DMS 273 (cell line): ENCODE measurements around the gene ANKRD44.

Experiments used
- DNase-seq: peaks from one replicate; lab custom pipeline; 2025; ENCODE audit not compliant: unreplicated experiment; lab: John Stamatoyannopoulos, UW

ANKRD44 gene

DNA sequence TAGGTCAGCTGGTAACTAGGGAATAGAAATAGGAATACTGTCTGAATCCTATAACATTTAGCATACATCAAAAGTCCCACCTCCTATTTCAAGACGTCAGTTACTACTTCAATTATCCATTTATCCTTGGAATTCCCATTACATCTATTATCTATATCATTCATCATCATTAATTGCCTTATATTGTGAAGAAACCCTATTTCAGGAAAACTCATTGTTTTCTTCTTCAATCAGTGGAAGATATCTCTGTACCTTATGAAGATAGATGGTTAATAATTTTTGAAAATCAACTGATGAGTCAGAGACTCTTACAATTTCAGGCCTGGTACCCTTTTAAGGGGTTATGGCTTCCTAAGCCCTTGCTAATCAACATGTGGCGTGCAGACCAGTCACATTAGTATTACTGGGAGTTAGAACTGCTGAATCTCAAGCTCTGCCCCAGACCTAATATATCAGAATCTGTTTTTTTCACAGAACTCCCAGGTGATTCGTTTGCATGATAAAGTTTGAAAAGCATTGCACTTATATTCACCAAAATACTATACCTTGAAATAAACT, 314.7 kb downstream of the ANKRD44 start:
- no peak for DNase-seq

DNA sequence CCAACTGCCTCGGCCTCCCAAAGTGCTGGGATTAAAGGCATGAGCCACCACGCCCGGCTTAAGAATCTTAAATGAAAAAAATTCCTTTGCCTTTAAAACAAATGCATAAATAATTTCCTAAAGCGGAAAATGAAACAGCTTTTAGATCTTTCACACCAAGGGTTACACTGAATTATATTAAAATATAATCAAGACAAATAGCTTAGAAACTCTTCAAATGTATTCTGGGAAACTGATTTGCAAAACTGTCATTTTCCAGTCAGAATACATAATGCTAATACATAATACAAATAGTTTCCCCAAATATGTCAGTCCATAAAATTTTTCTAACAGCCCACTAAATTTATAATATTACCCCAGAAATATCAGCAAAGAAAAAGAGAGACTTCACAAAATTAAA, 315.8 kb downstream of the ANKRD44 start:
- no peak for DNase-seq

DNA sequence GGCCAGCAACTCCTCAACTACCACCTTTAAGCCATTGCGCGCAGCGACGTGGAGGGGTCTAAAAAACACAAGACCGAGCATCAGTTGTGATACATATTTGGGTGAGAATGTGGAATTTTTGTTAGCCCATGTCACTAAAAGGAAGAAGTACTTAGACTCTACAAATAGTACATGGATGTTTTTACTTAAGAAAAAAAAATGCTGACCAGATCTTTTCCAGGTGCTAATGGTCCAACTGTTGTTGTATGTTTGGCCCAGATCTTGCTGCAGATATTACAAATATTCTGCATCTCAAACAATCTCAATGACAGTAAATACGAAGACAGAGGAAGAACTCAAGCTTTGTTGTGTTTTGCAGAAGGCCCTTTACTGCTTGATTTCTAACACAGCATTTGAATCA, 317.0 kb downstream of the ANKRD44 start:
- DNase-seq, result no peak

DNA sequence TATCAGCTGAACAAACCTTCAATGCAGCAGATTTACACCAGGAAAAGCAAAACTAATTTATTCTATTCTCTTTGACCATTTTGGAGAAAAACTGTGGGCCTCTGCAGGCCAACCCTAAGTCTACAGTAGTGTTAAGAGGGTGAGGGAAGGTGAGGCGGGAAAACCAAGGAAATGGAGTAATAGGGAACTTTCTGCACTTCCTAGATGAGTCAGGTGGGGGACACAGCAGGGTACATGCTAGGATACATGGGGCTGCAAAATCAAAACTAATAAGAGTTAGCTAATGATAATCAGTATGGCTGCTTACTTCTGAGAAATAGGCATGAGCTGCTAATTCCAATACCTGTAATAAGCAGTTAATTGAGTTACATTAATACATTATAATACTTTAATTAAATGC, 318.1 kb downstream of the ANKRD44 start:
- no peak for DNase-seq

DNA sequence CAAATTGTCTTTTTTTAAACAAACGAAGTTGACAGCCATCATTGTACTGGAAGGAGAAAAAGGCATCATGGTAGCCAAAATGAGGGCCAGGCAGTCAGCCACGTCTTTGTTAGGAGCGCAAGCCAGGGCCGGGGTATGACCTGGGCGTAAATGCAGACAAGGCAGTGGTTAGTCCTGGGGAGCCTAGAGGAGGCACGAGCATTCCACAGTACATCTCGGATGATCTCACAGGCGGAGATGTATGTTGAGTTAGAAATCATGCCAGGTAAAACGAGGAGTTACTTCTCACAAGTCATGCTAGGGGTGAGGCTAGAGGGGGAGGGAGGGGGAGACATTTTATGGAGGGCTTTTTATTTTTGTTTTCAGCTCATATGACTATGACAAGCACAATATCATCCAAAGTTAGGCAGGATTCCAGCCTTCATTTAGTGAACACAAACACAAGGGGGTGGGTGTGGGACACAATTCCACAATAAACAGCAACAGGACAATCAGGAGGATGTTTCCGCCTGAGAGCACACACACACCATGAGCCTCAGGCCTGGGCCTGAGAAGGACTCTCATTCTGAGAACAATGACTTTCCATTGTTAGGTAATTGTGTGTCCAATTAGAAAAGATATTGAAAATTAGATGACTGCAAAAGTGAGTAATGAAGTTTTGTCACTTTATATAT, 319.7 kb downstream of the ANKRD44 start:
- DNase-seq, result no peak

DNA sequence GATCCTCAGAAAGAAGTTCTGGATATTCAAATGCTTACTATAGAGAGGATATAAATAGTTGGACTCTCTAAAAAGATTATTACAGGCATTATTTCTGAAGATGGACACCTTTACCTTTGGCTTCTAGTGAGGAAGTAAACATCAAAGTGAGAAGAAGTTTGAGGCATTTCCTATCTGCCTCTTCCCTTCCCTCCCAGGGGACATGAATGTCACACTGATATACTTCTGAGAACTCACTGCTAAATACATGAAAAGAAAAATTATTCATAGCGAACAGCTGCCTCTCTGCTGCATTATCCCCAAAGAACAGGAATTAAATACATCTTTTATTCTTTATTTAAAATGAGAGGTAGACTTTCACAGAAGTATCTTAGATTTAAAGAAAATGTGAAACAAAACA, 320.5 kb downstream of the ANKRD44 start:
- DNase-seq, result no peak

DNA sequence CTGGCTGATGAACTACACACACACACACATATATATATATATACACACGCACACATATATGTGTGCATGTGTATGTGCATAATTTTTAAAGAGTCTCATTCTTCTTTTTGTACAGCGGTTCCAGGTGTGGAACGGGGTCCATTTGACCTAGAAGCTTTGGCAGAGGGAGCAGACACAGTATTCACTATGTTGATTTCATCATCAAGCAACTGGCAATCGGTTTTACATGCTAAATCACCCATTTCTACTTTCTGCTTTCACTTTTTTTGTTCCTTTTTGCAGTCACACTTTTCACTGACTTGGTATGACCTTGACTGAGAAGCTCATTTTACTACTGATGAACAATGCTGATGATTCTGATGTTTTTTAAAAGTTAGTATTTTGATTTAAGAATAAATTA, 321.1 kb downstream of the ANKRD44 start:
- no peak for DNase-seq

DNA sequence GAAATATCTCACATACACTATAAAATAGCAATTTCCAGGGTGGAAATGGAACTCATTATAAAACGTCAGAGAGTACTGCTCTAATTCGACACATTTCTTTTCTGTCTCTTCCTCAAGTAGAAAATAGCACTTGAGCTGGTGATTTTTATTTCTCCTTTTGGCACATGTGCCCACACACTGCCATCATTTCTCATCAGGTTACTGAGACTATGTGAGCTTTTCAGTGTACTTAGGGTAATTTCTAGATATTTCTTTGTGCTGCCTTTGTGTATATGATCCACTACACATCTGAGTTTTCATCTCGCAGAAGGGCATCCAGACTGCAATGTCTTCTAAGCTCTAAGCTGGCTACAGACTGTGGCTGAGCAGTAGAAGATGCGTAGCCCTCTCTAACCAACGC, 321.9 kb downstream of the ANKRD44 start:
- peak; percentile 29 for DNase-seq

DNA sequence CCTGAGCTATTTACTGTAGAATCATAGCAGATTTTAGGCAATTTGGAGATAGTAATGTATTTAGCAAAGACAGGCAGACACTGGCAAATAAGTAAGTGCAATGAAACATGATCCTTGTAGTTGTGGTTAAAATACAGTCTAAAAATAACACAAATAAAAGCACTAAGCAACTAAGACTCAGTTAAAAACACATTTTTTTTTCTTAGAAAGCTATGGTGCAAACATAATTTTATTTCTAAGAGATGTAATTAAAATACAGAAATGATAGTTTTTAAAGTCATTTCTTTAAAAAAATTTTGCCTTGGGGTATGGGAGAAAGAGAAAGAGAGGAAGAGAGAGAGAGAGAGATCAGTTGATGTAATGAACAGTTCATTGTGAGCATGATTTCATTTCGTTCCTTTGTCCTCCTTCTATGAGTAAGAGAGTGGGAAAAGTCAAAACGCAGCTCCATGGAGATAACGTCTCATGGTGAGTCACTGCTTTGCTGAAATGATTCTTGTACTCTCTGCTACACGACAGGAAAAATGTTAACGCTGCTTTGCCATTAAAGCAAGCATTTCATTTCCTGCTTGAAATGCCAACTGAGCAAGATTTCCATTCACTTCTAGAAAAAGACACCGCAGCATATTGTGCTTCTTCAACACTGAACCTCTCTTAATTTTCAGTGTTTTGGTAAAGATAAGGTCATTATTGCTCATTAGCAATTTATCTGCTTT, 322.8 kb downstream of the ANKRD44 start:
- peak; percentile 75 for DNase-seq

DNA sequence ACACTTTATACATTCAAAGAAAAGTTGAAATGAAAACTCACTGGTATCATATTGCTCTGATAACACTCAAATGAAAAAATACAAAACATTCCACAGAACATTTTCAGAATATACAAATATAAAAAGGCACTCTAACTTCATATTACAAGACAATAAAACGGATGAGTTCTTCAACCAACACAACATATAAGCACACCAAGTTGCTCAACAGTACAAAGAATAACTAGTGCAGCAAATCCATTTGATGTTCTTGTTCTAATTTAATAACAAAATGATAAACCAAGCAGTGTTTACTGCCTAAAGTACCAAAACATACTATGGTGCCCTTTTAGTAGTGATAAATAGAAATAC, 323.3 kb downstream of the ANKRD44 start:
- DNase-seq, result peak; percentile 41

DNA sequence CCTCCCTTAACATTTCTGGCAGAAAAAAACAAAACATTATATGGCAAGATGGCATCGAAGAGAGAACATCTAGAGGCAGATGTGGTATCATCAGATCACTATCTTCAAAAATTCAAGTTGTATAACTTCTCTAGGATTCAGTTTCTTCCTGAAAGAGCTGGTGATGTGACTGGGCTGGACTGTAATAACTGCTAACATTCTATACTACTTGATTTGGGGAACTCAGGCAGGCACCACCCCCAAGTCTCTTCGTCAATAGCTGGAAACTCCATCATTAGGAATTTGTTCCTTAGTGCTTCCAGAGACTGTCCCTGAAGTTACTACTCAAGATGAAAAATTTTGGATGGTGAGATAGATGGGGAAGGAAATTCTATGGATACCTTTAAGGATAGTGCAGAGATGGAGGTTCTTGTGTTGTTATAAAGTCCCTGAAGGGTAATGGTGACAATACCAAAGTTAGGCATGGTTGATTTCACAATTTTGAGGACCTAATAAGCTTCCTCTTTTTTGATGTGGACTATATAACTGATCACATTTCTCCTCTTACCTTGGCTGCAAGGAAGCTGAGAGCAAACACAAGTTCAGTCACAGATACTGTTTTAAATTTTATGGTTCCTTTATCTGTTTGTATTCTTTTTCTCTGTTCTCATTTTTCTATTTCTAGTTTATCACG, 324.9 kb downstream of the ANKRD44 start:
- DNase-seq, result no peak

DNA sequence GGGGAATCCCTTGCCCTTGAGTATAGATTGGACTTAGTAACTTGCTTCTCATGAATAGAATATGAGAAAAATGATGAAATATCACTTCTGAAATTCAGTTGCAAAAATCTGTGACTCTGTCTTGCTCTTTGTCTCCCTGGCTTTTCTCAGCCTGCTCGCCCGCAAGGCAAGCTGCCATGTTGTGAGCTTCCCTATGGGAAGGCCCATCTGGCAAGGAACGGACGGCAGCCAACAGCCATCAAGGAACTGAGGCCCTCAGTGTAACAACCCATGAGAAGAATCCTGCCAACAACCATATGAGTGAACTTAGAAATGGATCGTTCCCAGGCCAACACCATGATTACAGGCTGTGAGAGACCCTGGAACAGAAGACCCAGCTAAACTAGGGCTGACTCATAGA, 325.7 kb downstream of the ANKRD44 start:
- peak; percentile 15 for DNase-seq

DNA sequence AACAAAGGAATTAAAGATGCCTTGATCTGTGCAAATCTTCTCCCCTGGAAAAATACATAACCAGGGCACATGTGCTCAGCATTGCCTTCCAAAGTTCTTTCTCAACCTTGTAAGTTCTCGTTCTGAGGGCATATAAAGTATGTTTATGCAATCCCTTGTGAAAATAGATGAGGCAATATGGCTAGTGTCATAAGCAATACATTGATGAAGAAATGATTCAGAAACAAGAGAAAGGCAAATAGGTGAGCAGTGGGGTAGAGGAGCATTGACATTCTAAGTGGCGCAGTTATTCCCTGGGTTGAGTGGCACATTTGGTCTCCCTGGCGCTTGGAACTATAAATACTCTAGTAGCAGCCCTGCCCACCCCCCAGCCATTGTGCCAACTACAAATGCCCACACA, 326.6 kb downstream of the ANKRD44 start:
- DNase-seq, result no peak

DNA sequence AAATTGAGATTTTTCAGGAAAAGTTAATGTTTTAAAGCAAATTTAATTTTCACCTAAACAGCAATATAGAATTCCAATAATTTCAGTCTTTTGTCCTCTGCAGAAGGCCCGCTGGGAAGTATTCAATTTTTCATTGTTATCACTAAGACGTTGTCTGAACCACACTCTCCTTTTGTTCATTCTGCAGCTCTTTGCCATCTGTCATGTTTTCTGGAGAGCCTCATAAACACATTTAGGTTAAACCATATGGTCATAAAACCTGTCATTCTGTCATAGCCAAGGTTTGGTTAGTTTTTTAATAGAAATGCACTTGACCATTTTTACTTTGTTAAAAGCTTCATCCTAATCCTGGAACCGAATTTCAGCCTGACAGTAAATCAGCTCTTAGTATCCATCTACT, 330.1 kb downstream of the ANKRD44 start:
- DNase-seq, result peak; percentile 92

DNA sequence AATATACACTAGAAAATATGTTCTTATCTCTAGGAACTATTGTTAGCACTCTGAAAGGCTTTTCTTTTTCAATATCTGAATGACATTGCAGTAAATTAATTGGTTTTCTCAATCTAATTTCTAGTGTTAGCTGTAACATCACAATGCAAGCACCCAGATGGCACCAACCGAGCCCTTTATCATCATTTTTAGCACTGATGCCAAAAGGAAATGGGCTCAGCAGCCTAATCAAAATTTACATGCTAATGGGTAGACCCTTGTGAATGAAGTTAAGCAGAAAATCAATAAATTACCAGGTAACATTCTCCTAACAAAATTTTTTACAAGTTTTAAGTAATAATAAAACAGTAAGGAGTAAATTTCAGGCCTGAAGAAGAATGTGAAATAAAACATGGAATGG, 330.6 kb downstream of the ANKRD44 start:
- peak; percentile 66 for DNase-seq

DNA sequence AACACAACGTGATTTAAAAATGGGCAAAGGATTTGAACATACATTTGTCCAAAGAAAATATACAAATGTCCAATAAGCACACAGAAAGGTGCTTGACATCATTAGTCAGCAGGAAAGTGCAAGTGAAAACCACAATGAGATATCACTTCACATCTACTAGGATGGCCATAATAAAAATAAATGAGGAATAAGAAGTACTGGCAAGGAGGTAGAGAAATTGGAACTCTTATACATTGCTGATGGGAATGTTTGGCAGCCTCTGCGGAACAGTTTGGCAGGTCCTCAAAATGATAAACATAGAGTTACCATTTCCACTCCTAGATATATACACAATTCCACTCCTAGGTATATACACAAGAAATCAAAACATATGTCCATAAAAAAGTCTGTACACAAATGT, 333.1 kb downstream of the ANKRD44 start:
- no peak for DNase-seq

DNA sequence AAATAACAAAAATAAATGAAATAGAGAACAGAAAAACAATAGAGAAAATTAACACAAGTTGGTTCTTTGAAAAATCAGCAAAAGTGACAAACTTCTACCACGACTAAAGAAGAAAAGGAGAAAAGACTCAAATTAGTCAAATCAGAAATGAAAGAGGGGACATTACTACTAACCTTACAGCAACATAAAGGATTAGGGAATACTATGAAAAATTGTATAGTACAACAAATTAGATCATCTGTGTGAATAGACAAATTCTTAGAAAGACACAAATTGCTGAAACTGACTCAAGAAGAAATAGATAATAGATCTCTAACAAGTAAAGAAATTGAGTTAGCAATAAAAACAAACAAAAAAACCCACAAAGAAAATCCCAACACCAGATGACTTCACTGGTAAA, 335.6 kb downstream of the ANKRD44 start:
- no peak for DNase-seq

DNA sequence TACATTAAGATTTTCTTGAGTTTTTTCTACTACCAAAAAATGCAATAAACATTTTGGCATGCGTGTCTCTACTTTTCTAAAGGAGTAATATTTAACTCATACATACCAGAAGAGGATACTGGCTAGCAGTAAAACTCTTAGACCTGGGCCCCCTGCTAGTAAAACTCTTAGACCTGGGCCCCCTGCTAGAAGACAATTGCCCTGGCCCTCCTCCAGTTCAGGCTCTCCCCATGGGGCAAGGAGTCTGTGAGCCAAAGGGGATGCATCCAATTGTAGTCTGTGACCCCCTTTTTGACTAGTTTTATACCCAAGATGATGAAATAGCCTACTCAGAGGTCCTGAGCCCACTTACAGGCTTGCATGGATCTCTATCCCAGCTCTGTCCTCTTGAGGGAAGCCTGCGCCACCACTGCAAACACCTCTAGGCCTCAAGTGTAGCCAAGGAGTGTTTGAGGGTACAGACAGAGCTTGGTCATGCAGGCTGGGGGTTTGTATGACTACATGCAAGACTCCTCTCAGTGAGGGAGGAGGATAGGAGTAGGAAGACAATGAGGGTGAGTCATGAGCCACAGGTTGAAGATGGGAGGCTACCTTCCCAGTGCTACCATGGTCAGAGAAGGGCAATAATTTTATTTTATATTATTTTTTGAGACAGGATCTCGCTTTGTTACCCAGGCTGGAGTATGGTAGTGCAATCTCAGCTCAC, 338.9 kb downstream of the ANKRD44 start:
- no peak for DNase-seq

DNA sequence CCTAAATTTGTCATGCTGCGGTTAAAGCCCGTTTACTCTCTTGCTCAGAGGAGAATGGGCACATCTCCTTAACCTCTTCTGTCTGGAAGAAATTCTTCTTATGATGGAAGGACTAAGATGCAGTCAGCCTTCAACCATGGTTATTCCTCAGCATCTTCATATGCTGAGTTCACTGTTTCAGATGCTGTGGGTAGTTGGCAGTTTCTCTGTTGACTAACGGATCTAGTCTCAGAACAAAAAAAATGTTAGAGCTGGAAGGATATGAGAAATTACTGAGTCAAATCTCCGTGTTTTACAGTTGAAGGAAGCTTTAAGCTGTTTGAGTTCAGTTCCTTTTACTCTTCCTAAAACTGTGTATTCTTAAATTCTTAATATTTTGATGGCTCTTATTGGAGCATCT, 340.5 kb downstream of the ANKRD44 start:
- no peak for DNase-seq

DNA sequence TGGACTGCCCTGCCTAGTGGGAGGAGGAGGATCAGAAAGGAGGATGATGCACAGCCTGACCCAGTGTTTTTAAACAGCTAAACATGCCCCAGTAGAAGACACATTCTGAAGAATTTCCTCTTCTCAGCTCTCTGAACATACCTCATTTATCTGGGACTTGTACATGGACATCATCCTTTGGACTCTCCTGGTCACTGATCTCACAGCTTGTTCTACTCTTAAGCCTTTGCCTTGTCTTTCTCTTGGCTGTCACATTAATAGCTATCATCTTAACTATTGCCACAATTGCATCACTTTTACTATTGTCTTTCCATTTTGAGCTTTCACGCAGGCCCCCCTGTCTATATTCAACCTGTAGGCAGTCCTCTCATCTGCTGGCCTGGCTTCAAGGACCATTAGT, 342.1 kb downstream of the ANKRD44 start:
- DNase-seq, result no peak

DNA sequence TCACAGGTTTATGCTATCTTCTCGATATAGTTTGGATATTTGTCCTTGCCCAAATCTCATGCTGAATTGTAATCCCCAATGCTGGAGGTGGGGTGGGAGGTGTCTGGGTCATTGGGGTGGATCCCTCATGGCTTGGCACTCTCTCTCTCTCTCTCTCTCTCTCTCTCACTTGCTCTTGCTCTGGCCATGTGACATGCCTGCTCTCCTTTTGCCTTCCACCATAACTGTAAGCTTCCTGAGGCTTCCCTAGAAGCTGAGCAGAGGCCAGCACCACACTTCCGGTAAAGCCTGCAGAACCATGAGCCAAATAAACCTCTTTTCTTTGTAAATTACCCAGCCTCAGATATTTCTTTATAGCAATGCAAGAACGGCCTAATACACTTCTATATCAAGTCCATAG, 342.8 kb downstream of the ANKRD44 start:
- no peak for DNase-seq

DNA sequence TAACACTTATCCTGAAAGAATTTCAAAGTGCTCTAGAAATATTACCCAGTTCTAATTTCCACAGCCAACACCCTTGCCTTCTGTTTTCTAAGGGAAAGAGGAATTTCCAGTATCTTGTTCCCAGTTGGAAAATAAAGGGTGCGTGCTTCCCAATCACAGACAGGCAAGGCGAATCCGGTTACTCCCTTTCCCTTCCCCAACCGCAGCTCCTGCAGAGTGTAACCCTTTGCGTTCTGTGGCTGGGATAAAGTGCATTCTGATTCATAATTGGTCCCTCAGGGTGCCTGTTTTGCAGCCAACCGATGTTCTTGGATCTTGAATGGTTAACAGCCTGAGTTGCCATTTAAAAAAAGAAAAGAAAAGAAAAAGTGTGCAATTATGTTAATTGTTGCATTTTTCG, 343.5 kb downstream of the ANKRD44 start:
- no peak for DNase-seq
